Mesendoderm (in vitro differentiated cells): ENCODE measurements around the gene TPM3.
A peak's percentile ranks its signal among the peaks of the same experiment; 100 is the strongest.

Experiments used
- DNase-seq: peaks from one replicate; pipeline ENCODE4 v3.0.0; 2013
- H2AK5ac ChIP-seq: 2 replicates; pipeline ENCODE4 v1.6.1; 2013; ENCODE audit warnings: low read length, inconsistent platforms
- H2BK120ac ChIP-seq: 2 replicates; pipeline ENCODE4 v1.6.1; 2013; ENCODE audit warnings: low read depth, mild to moderate bottlenecking, low read length, moderate library complexity, mixed read lengths
- H2BK15ac ChIP-seq: replicated peaks from 2 replicates; pipeline ENCODE4 v1.6.1; 2013; ENCODE audit warnings: low read depth, mild to moderate bottlenecking, moderate library complexity
- H2BK5ac ChIP-seq: 2 replicates; pipeline ENCODE4 v1.6.1; 2013; ENCODE audit warnings: low read length, inconsistent platforms
- H3K18ac ChIP-seq: 2 replicates; pipeline ENCODE4 v1.6.1; 2013; ENCODE audit warnings: mild to moderate bottlenecking, low read length, mixed read lengths
- H3K23ac ChIP-seq: one replicate; pipeline ENCODE4 v1.6.1; 2013; ENCODE audit warnings: low read length
- H3K27ac ChIP-seq: 2 replicates; pipeline ENCODE4 v1.5.1; 2013; ENCODE audit warnings: low read depth, mild to moderate bottlenecking, inconsistent platforms, low read length, moderate library complexity
- H3K27me3 ChIP-seq: 2 replicates; pipeline ENCODE4 v1.6.1; 2013; ENCODE audit warnings: low read length, control low read depth, mild to moderate bottlenecking, inconsistent platforms; ENCODE audit not compliant: insufficient read depth, poor library complexity
- H3K36me3 ChIP-seq: 2 replicates; pipeline ENCODE4 v1.6.1; 2013; ENCODE audit warnings: low read length, inconsistent platforms; ENCODE audit not compliant: control insufficient read depth, insufficient read depth
- H3K4ac ChIP-seq: one replicate; pipeline ENCODE4 v1.6.1; 2013; ENCODE audit warnings: low read depth, mild to moderate bottlenecking, low read length, moderate library complexity
- H3K4me1 ChIP-seq: 2 replicates; pipeline ENCODE4 v1.6.1; 2013; ENCODE audit warnings: low read depth, low read length, inconsistent platforms; ENCODE audit not compliant: control insufficient read depth
- H3K4me2 ChIP-seq: 2 replicates; pipeline ENCODE4 v1.6.1; 2013; ENCODE audit warnings: low read length
- H3K4me3 ChIP-seq: 2 replicates; pipeline ENCODE4 v1.5.1; 2013; ENCODE audit warnings: mild to moderate bottlenecking, low read length
- H3K56ac ChIP-seq: one replicate; pipeline ENCODE4 v1.6.1; 2013; ENCODE audit warnings: low read length
- H3K79me1 ChIP-seq: 2 replicates; pipeline ENCODE4 v1.6.1; 2013; ENCODE audit warnings: low read length, inconsistent platforms
- H3K79me2 ChIP-seq: 2 replicates; pipeline ENCODE4 v1.6.1; 2013; ENCODE audit warnings: mild to moderate bottlenecking, low read length; ENCODE audit not compliant: control insufficient read depth, insufficient read depth
- H3K9ac ChIP-seq: 2 replicates; pipeline ENCODE4 v1.6.1; 2013; ENCODE audit warnings: low read length, inconsistent platforms
- H4K5ac ChIP-seq: one replicate; pipeline ENCODE4 v1.6.1; 2013; ENCODE audit warnings: low read length
- H4K8ac ChIP-seq: one replicate; pipeline ENCODE4 v1.6.1; 2013; ENCODE audit warnings: low read depth, mild to moderate bottlenecking, control low read depth, low read length, moderate library complexity
- WGBS: extraction: QIAGEN DNeasy Blood & Tissue Kit; methylation state at CpG from one replicate; pipeline ENCODE4 v1.1.7; 2013; ENCODE audit warnings: low lambda C conversion rate, missing lambda C conversion rate; ENCODE audit not compliant: insufficient coverage; ENCODE audit errors: extremely low coverage; 5-methylcytosine and 5-hydroxymethylcytosine counted together

The TPM3 gene

DNA sequence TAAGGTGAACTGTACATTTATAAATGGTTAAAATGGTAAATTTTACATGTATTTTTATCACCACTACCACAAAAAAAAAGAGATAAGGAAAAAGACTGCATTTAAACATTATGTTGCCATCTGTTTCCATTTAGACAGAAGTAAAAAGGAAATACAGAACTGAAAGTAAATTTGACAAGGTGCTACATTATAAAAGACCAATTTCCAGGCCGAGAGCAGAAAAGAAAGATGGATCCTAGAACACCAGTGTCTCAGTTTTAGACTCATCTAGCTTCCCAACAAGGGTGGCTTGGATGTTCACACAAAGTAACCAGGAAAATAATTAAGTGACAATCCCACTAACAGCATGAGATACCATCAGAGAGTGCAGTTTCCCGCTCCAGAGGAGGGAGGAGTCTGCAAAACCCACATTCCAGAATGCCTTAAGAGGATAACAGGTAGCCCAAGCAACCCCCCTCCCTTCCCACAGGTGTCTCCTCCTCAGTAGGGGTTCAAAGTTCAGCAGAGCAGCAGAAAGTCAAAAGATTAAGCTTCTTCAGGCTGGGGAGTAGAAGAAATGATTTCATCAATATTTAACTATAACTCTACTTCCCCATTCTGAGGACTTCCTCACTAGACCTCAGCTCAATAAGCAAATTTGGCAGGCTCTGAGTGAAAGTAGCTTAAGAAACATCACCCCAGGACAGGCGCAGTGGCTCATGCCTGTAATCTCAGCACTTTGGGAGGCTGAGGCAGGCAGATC is 11.8 kb downstream of the TPM3 start:
- Histone ChIP-seq H3K36me3 (peaks cover 7% of the 10 kb centered on the region), H3K23ac (no peak overlapping the region), H2BK120ac (no peak overlapping the region), H3K4me1 (peaks cover 11% of the 10 kb centered on the region), H3K79me1 (peaks cover 7% of the 10 kb centered on the region), H2AK5ac (no peak overlapping the region), H3K56ac (no peak overlapping the region), H2BK15ac (no peak overlapping the region), H3K27me3 (no peaks in the 10 kb centered on the region), H3K79me2 (peaks cover 76% of the 10 kb centered on the region), H3K4ac (no peak overlapping the region), H3K4me2 (peak overlapping the region; percentile 42), H3K27ac (no peak overlapping the region), H2BK5ac (no peak overlapping the region), H4K5ac (no peak overlapping the region), H4K8ac (no peak overlapping the region), H3K18ac (no peak overlapping the region), H3K9ac (peak overlapping the region; percentile 41), H3K4me3 (no peak overlapping the region)
- DNase-seq = peak; percentile 78
- no CpG with 5 or more reads among the region's 3 CpGs for WGBS

- H2AK5ac ChIP-seq = no peak overlapping the region
- H3K23ac ChIP-seq = peak overlapping the region; percentile 57
- H3K4ac ChIP-seq = no peak overlapping the region
- no peaks in the 10 kb centered on the region for H3K27me3 ChIP-seq
- no peak overlapping the region for H3K27ac ChIP-seq
- H3K79me2 ChIP-seq = peaks cover 82% of the 10 kb centered on the region
- no CpG with 5 or more reads among the region's 10 CpGs for WGBS
- no peak overlapping the region for H2BK15ac ChIP-seq
- no peak overlapping the region for H3K18ac ChIP-seq
- DNase-seq = peak; percentile 33
- peak overlapping the region; percentile 27 for H3K9ac ChIP-seq
- H3K4me3 ChIP-seq = no peak overlapping the region
- H4K8ac ChIP-seq = no peak overlapping the region
- H3K79me1 ChIP-seq = peaks cover 7% of the 10 kb centered on the region
- H3K56ac ChIP-seq = peak overlapping the region; percentile 57
- no peak overlapping the region for H3K4me2 ChIP-seq
- H3K36me3 ChIP-seq = peaks cover 7% of the 10 kb centered on the region
- H4K5ac ChIP-seq = no peak overlapping the region
- H3K4me1 ChIP-seq = peaks cover 11% of the 10 kb centered on the region
- H2BK5ac ChIP-seq = no peak overlapping the region
- no peak overlapping the region for H2BK120ac ChIP-seq
Observed at GRCh38 chr1:154178911-154179811, 12.7 kb downstream of the TPM3 start.

GRCh38 chr1:154178013-154178412 is 13.9 kb downstream of the TPM3 start:
- no peak overlapping the region for H3K56ac ChIP-seq
- no peak overlapping the region for H2AK5ac ChIP-seq
- peak overlapping the region; percentile 17 for H3K9ac ChIP-seq
- H3K79me2 ChIP-seq = peaks cover 82% of the 10 kb centered on the region
- H3K27ac ChIP-seq = no peak overlapping the region
- no peak overlapping the region for H3K23ac ChIP-seq
- H3K79me1 ChIP-seq = peaks cover 7% of the 10 kb centered on the region
- H3K27me3 ChIP-seq = no peaks in the 10 kb centered on the region
- H2BK15ac ChIP-seq = no peak overlapping the region
- H3K36me3 ChIP-seq = peaks cover 7% of the 10 kb centered on the region
- H2BK5ac ChIP-seq = no peak overlapping the region
- no peak overlapping the region for H4K5ac ChIP-seq
- no peak overlapping the region for H3K4ac ChIP-seq
- H3K4me2 ChIP-seq = no peak overlapping the region
- no peak overlapping the region for H3K4me3 ChIP-seq
- no CpG with 5 or more reads among the region's 2 CpGs for WGBS
- H3K18ac ChIP-seq = no peak overlapping the region
- H4K8ac ChIP-seq = no peak overlapping the region
- no peak overlapping the region for H2BK120ac ChIP-seq
- peaks cover 11% of the 10 kb centered on the region for H3K4me1 ChIP-seq
- DNase-seq = no peak

- peaks cover 7% of the 10 kb centered on the region for H3K79me1 ChIP-seq
- no peak overlapping the region for H2AK5ac ChIP-seq
- H2BK15ac ChIP-seq = no peak overlapping the region
- no peaks in the 10 kb centered on the region for H3K27me3 ChIP-seq
- no peak overlapping the region for H3K23ac ChIP-seq
- H3K79me2 ChIP-seq = peaks cover 67% of the 10 kb centered on the region
- no CpG with 5 or more reads among the region's 2 CpGs for WGBS
- no peak for DNase-seq
- no peak overlapping the region for H4K8ac ChIP-seq
- no peak overlapping the region for H3K9ac ChIP-seq
- H3K36me3 ChIP-seq = peaks cover 14% of the 10 kb centered on the region
- H3K56ac ChIP-seq = no peak overlapping the region
- no peak overlapping the region for H3K27ac ChIP-seq
- no peak overlapping the region for H3K4me3 ChIP-seq
- H3K18ac ChIP-seq = no peak overlapping the region
- H3K4ac ChIP-seq = no peak overlapping the region
- H3K4me1 ChIP-seq = peaks cover 11% of the 10 kb centered on the region
- no peak overlapping the region for H4K5ac ChIP-seq
- H3K4me2 ChIP-seq = no peak overlapping the region
- no peak overlapping the region for H2BK5ac ChIP-seq
- no peak overlapping the region for H2BK120ac ChIP-seq
Observed at GRCh38 chr1:154176337-154176736, 15.6 kb downstream of the TPM3 start.

DNA sequence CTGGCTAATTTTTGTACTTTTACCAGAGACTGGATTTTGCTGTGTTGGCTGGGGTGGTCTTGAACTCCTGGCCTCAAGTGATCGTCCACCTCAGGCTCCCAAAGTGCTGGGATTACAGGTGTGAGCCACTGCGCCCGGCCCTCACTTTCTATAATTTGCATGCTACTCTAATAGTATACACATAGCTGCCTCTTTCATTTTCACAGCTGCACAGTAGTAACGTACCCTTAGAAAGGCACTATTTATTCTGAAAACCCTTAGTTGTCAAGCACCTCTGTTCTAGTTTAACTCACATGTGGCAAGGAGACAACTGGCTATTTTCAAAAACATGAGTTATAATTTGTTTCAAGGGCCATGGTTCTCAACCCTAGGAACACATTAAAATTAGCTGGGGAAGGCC is 17.2 kb downstream of the TPM3 start:
- Histone ChIP-seq H2BK15ac (no peak overlapping the region), H3K9ac (no peak overlapping the region), H3K27ac (no peak overlapping the region), H2BK120ac (no peak overlapping the region), H3K4me1 (peaks cover 7% of the 10 kb centered on the region), H2BK5ac (no peak overlapping the region), H4K8ac (no peak overlapping the region), H3K79me2 (peaks cover 57% of the 10 kb centered on the region), H3K18ac (no peak overlapping the region), H3K56ac (no peak overlapping the region), H3K4me3 (no peak overlapping the region), H3K23ac (no peak overlapping the region), H3K36me3 (peaks cover 26% of the 10 kb centered on the region), H3K4ac (no peak overlapping the region), H3K27me3 (no peaks in the 10 kb centered on the region), H2AK5ac (no peak overlapping the region), H4K5ac (no peak overlapping the region), H3K79me1 (peaks cover 14% of the 10 kb centered on the region), H3K4me2 (no peak overlapping the region)
- DNase-seq = no peak
- no CpG with 5 or more reads among the region's 4 CpGs for WGBS
